K562 (cell line): ENCODE results near the gene RALB. TPM values are rescaled to one million over a fixed set of nuclear protein-coding genes. Genes with fewer than 3 reads are reported as not detected.

ENCODE experiments used
- ATAC-seq: fragments of 200-7000 bp; cut with Tn5 transposase; 3 replicates; pipeline ENCODE4 v1.9.1; 2020; ENCODE audit warnings: moderate library complexity
- BruUV-seq: library from RNA; stranded (reverse); fragments of 400-500 nt; replicated peaks from 2 replicates; lab custom pipeline; 2021; lab: Mats Ljungman, UMichigan
- CTCF ChIA-PET: fragments of 300-600 bp; formaldehyde crosslinking; extraction: SDS; loops from one replicate; lab custom pipeline; 2021; ENCODE audit warnings: low intra/inter-chr PET ratio; lab: Yijun Ruan, JAX
- POLR2A ChIA-PET: fragments of 300-600, 350-650 bp; sonication (Branson Sonifier 250); formaldehyde crosslinking; extraction: SDS; loops from one replicate; lab custom pipeline; 2021; ENCODE audit warnings: antibody characterized with exemption, inconsistent platforms; lab: Yijun Ruan, JAX
- DNase-seq, 4 experiments: peaks; one replicate each; pipeline versions ENCODE4 v3.0.0 to v3.0.0-alpha.2; 2011 to 2018; ENCODE audit warnings: low spot score in 3 of 4, mixed read lengths in 3 of 4; ENCODE audit errors: extremely low read depth in 1 of 4
- FAIRE-seq: peaks from 2 replicates; lab custom pipeline; 2011; peaks lifted over from hg19 to GRCh38; lab: Jason Lieb, UNC
- H2AFZ ChIP-seq: 2 replicates; pipeline ENCODE4 v1.6.0; 2011; ENCODE audit warnings: low read depth, low read length, control low read depth, inconsistent platforms
- H3K27ac ChIP-seq: fragments of 200-600 bp; 3 replicates; pipeline ENCODE4 v1.8.0; 2011; ENCODE audit warnings: low read depth, mild to moderate bottlenecking, control low read depth, inconsistent platforms, low read length, moderate library complexity, mixed read lengths; ENCODE audit errors: extremely low read depth
- H3K27me3 ChIP-seq, 2 experiments: fragments of 300-600 bp in 1 of 2; 2 replicates in 1 of 2; 3 replicates in 1 of 2; pipeline versions ENCODE4 v1.6.0 to v1.8.0; 2011; ENCODE audit warnings: inconsistent platforms in 2 of 2, low read length in 2 of 2, mild to moderate bottlenecking in 1 of 2, mixed read lengths in 1 of 2, moderate library complexity in 1 of 2; ENCODE audit not compliant: control insufficient read depth in 2 of 2, insufficient read depth in 2 of 2
- H3K36me3 ChIP-seq: fragments of 300-600 bp; 3 replicates; pipeline ENCODE4 v1.8.0; 2011; ENCODE audit warnings: mild to moderate bottlenecking, low read length, inconsistent platforms; ENCODE audit not compliant: control insufficient read depth, insufficient read depth
- H3K4me1 ChIP-seq, 2 experiments: fragments of 200-600 bp in 1 of 2; replicated peaks in 1 of 2; 2 replicates in 1 of 2; 3 replicates in 1 of 2; pipeline versions ENCODE4 v1.5.1 to v1.8.0; 2011; ENCODE audit warnings: inconsistent platforms in 2 of 2, low read length in 2 of 2, mild to moderate bottlenecking in 1 of 2, mixed read lengths in 1 of 2, moderate library complexity in 1 of 2; ENCODE audit not compliant: control insufficient read depth in 2 of 2, insufficient read depth in 2 of 2
- H3K4me2 ChIP-seq: 2 replicates; pipeline ENCODE4 v1.6.1; 2011; ENCODE audit warnings: low read length, control low read depth, inconsistent platforms, mixed read lengths; ENCODE audit not compliant: insufficient read depth
- H3K4me3 ChIP-seq: fragments of 200-600 bp; sonication (generic), shearing (Covaris generic); 2 replicates; pipeline ENCODE4 v1.5.1; 2016; ENCODE audit warnings: control low read depth, inconsistent platforms
- H3K79me2 ChIP-seq: fragments of 200-600 bp; 3 replicates; pipeline ENCODE4 v1.8.0; 2011; ENCODE audit warnings: low read length, inconsistent platforms; ENCODE audit not compliant: control insufficient read depth, insufficient read depth
- H3K9ac ChIP-seq, 2 experiments: 2 replicates each; pipeline versions ENCODE4 v1.6.0 to v1.6.1; 2011; ENCODE audit warnings: low read depth in 2 of 2, low read length in 2 of 2, control low read depth in 1 of 2, inconsistent platforms in 1 of 2, mild to moderate bottlenecking in 1 of 2, mixed read lengths in 1 of 2; ENCODE audit not compliant: insufficient read depth in 1 of 2
- H3K9me1 ChIP-seq: one replicate; pipeline ENCODE4 v1.6.0; 2011; ENCODE audit warnings: inconsistent platforms, mild to moderate bottlenecking, low read length, moderate library complexity; ENCODE audit not compliant: control insufficient read depth, insufficient read depth
- H3K9me3 ChIP-seq: replicated peaks from 2 replicates; pipeline ENCODE4 v1.5.1; 2011; ENCODE audit warnings: low read depth, low read length, inconsistent platforms; ENCODE audit not compliant: control insufficient read depth, insufficient read depth
- H4K20me1 ChIP-seq: replicated peaks from 2 replicates; pipeline ENCODE4 v1.6.1; 2011; ENCODE audit warnings: low read length, inconsistent platforms, mixed read lengths; ENCODE audit not compliant: control insufficient read depth, insufficient read depth
- ATF2 ChIP-seq: sonication (generic); formaldehyde crosslinking; IDR thresholded peaks from 2 replicates; pipeline ENCODE4 v1.8.1; 2022; ENCODE audit warnings: missing genetic modification reagents
- GATAD2B ChIP-seq: fragments of 450-650 bp; IDR thresholded peaks from 2 replicates; pipeline ENCODE4 v1.6.1; 2017; ENCODE audit warnings: mild to moderate bottlenecking, borderline replicate concordance
- KAT2B ChIP-seq: IDR thresholded peaks from one replicate; pipeline ENCODE4 v1.6.1; 2012; ENCODE audit warnings: low read depth, mild to moderate bottlenecking, control low read depth, inconsistent platforms, low read length, moderate library complexity
- MTF1 ChIP-seq: fragments of 250-450 bp; sonication (Bioruptor Pico); IDR thresholded peaks from 2 replicates; pipeline ENCODE4 v1.9.0; 2021; ENCODE audit warnings: moderate library complexity, mild to moderate bottlenecking, inconsistent platforms, borderline replicate concordance
- NR1H2 ChIP-seq: sonication (generic); formaldehyde crosslinking; IDR thresholded peaks from 2 replicates; pipeline ENCODE4 v1.4.0; 2020; ENCODE audit warnings: mild to moderate bottlenecking, missing genetic modification reagents
- RBM39 ChIP-seq: fragments of 200-400 bp; formaldehyde crosslinking; optimal IDR thresholded peaks from 2 replicates; pipeline ENCODE3; 2018; ENCODE audit warnings: low read depth, low read length
- ZBTB43 ChIP-seq: sonication (generic); formaldehyde crosslinking; IDR thresholded peaks from 2 replicates; pipeline ENCODE4 v1.8.0; 2023; ENCODE audit warnings: mild to moderate bottlenecking, missing genetic modification reagents
- ZNF146 ChIP-seq: IDR thresholded peaks from one replicate; pipeline ENCODE4 v1.6.1; 2018; ENCODE audit warnings: missing compliant biosample characterization; ENCODE audit not compliant: unreplicated experiment
- WGBS: fragments of 100-300 bp; shearing (Covaris generic); methylation state at CpG from one replicate; pipeline ENCODE4 v1.1.6; 2016; ENCODE audit warnings: low coverage, mixed read lengths; ENCODE audit not compliant: insufficient coverage; ENCODE audit errors: missing lambda C conversion rate; 5-methylcytosine and 5-hydroxymethylcytosine counted together
- in situ Hi-C: fragments of 300-500 bp; cut with MboI; formaldehyde crosslinking; loops from 4 replicates; pipeline ENCODE4 v1.15.0; 2018; ENCODE audit warnings: inconsistent platforms, mixed read lengths
- intact Hi-C: fragments of 100-400 bp; cut with micrococcal nuclease; formaldehyde crosslinking; loops from 2 replicates; pipeline ENCODE4 v1.14.2; 2022
- polyA plus RNA-seq, 8 experiments: library from polyadenylated mRNA; depleted of rRNA in 4 of 8; stranded (reverse) in 5 of 8; unstranded in 3 of 8; fragments of >200 nt; fragmentation: Nextera tagmentation in 2 of 8; fragmentation: Illumina TruSeq in 1 of 8; extraction: Ambion mirVana in 2 of 8; extraction: Trizol in 1 of 8; gene quantifications; 2 replicates each; pipeline versions ENCODE4 v1.2.1 to v1.2.3, GENCODE V29; 2011 to 2014; ENCODE audit warnings: inconsistent platforms in 1 of 8, missing spikeins in 1 of 8
- total RNA-seq, 7 experiments: library from RNA; depleted of rRNA in 6 of 7; stranded (reverse); fragments of >200 nt in 6 of 7; fragmentation: Illumina TruSeq in 2 of 7; extraction: Trizol in 2 of 7; gene quantifications; 2 replicates each; pipeline versions ENCODE4 v1.2.1 to v1.2.3, GENCODE V29; 2011 to 2021; ENCODE audit warnings: low replicate concordance in 1 of 7

The RALB gene
- total and polyA plus RNA-seq, 9 of the 15 experiments (the other 6 are each of a cell fraction or from before 2014, with no cell fraction given), result 14.8 to 65.6 (median 38.4) TPM

GRCh38 chr2:120226316-120226715 lies 26.3 kb upstream of the RALB start:
- ATAC-seq, result no peak
- in situ Hi-C loops, result no loop called here
- Histone ChIP-seq H3K27me3 (no peaks in the 10 kb centered on the region; a peak in 1 of 5 replicates), H3K4me1 (peaks cover 29 to 37% of the 10 kb centered on the region in 2 experiments), H2AFZ (no peak overlapping the region), H3K27ac (no peak overlapping the region), H3K36me3 (peaks cover 10% of the 10 kb centered on the region; the same call in 2 of the 3 replicates), H3K9ac (peak overlapping the region in 1 of 2 experiments; percentile 6; a peak in 1 of 4 replicates), H3K4me3 (no peak overlapping the region), H3K9me1 (no peaks in the 10 kb centered on the region), H3K4me2 (no peak overlapping the region), H3K79me2 (peaks cover 16% of the 10 kb centered on the region), H3K9me3 (0 out of 2 replicates have a peak, but pooled peaks cover 2% of the 10 kb centered on the region), H4K20me1 (no peaks in the 10 kb centered on the region)
- BruUV-seq, result no TSS peak
- WGBS, result 55% methylated on average over 9 of the region's 9 CpGs
- no peak for DNase-seq
- intact Hi-C loops, result no loop called here
- ChIA-PET CTCF (no interaction called here), POLR2A (interaction anchor here (1.1 to 1.2 kb wide), 2 partner anchors 10 to 848 kb away, joined by 3 to 4 read pairs; no protein-coding TSS in a partner anchor)
- FAIRE-seq, result no peak
- no peak for TF ChIP-seq ATF2 (CRISPR knock-in tag)
- TF ChIP-seq KAT2B, result no peak
- TF ChIP-seq NR1H2, result no peak
- no peak for TF ChIP-seq RBM39
- no peak for TF ChIP-seq MTF1 (CRISPR knock-in tag)
- TF ChIP-seq GATAD2B, result no peak
- TF ChIP-seq ZBTB43 (CRISPR knock-in tag), result no peak
- TF ChIP-seq ZNF146 (CRISPR knock-in tag), result no peak
